HG03064 (cell line): Measurements from ENCODE around the gene GRHL1.

ENCODE experiments used
- ATAC-seq: cut with Tn5 transposase; IDR thresholded peaks from one replicate; pipeline ENCODE4 v1.9.1; 2021; ENCODE audit warnings: low read depth; ENCODE audit not compliant: unreplicated experiment

The GRHL1 gene

GRCh38 chr2:9991829-9992273 is 40.4 kb downstream of the GRHL1 start:
- ATAC-seq, result no peak

GRCh38 chr2:9992427-9993187 is 41.1 kb downstream of the GRHL1 start:
- ATAC-seq, result no peak

- ATAC-seq, result no peak
Measured at GRCh38 chr2:9993488-9994165, 42.1 kb downstream of the GRHL1 start.

- no peak for ATAC-seq
Measured at GRCh38 chr2:9994462-9994861, 43.0 kb downstream of the GRHL1 start.

GRCh38 chr2:9995059-9995458 is 43.6 kb downstream of the GRHL1 start:
- no peak for ATAC-seq

- no peak for ATAC-seq
Measured at GRCh38 chr2:9996321-9996720, 44.8 kb downstream of the GRHL1 start.

GRCh38 chr2:9997936-9998335 is 46.4 kb downstream of the GRHL1 start:
- no peak for ATAC-seq

GRCh38 chr2:9998916-9999654 is 47.6 kb downstream of the GRHL1 start:
- no peak for ATAC-seq

- ATAC-seq, result no peak
Measured at GRCh38 chr2:9999693-10000092, 48.2 kb downstream of the GRHL1 start.

GRCh38 chr2:10000541-10000940 is 49.0 kb downstream of the GRHL1 start:
- ATAC-seq, result no peak

GRCh38 chr2:10001586-10001985 is 50.1 kb downstream of the GRHL1 start:
- no peak for ATAC-seq

GRCh38 chr2:10002109-10002508 is 50.6 kb downstream of the GRHL1 start:
- ATAC-seq, result no peak

- no peak for ATAC-seq
Measured at GRCh38 chr2:10002681-10003080, 51.2 kb downstream of the GRHL1 start.

- ATAC-seq, result no peak
Measured at GRCh38 chr2:10003206-10004125, 52.0 kb downstream of the GRHL1 start.

- ATAC-seq, result no peak
Measured at GRCh38 chr2:10004401-10004800, 52.9 kb downstream of the GRHL1 start.

GRCh38 chr2:10004836-10005235 is 53.3 kb downstream of the GRHL1 start:
- no peak for ATAC-seq

GRCh38 chr2:10005461-10006235 is 54.2 kb downstream of the GRHL1 start:
- no peak for ATAC-seq

GRCh38 chr2:10006236-10007161 is 55.0 kb downstream of the GRHL1 start:
- no peak for ATAC-seq

GRCh38 chr2:10007435-10007834 is 55.9 kb downstream of the GRHL1 start:
- ATAC-seq, result no peak
